Ectodermal cell (in vitro differentiated cells): Measurements from ENCODE around the gene RHEBL1.

Source experiments
- H3K27ac ChIP-seq: 2 replicates; pipeline ENCODE4 v1.7.0; 2013; ENCODE audit warnings: mild to moderate bottlenecking, low read depth, low read length; ENCODE audit not compliant: insufficient read depth, poor library complexity, severe bottlenecking
- H3K27me3 ChIP-seq: 2 replicates; pipeline ENCODE4 v1.7.0; 2013; ENCODE audit warnings: mild to moderate bottlenecking, low read length; ENCODE audit not compliant: insufficient read depth, control insufficient read depth, poor library complexity, severe bottlenecking
- H3K36me3 ChIP-seq: one replicate; pipeline ENCODE4 v1.7.0; 2013; ENCODE audit warnings: low read length; ENCODE audit not compliant: control insufficient read depth, insufficient read depth
- H3K4me1 ChIP-seq: one replicate; pipeline ENCODE4 v1.7.0; 2013; ENCODE audit warnings: low read length; ENCODE audit not compliant: control insufficient read depth, insufficient read depth
- H3K4me3 ChIP-seq: 2 replicates; pipeline ENCODE4 v1.7.0; 2013; ENCODE audit warnings: low read depth, low read length, control low read depth; ENCODE audit not compliant: insufficient read depth
- H3K9me3 ChIP-seq: 2 replicates; pipeline ENCODE4 v1.7.0; 2013; ENCODE audit warnings: mild to moderate bottlenecking, low read length, moderate library complexity; ENCODE audit not compliant: control insufficient read depth
- WGBS, 2 experiments: methylation state at CpG; one replicate each; pipeline ENCODE4 v1.1.7; 2013; ENCODE audit warnings: missing lambda C conversion rate in 2 of 2; 5-methylcytosine and 5-hydroxymethylcytosine counted together

RHEBL1 gene

GRCh38 chr12:49037111-49037946, 32.5 kb downstream of the RHEBL1 start:
- H3K27me3 ChIP-seq, result no peaks in the 10 kb centered on the region
- peaks cover 77% of the 10 kb centered on the region for H3K36me3 ChIP-seq

GRCh38 chr12:49036029-49036428, 33.8 kb downstream of the RHEBL1 start:
- H3K4me3 ChIP-seq, result no peak overlapping the region
- H3K27me3 ChIP-seq, result no peaks in the 10 kb centered on the region
- peaks cover 71% of the 10 kb centered on the region for H3K36me3 ChIP-seq
- H3K27ac ChIP-seq, result no peak overlapping the region
- no peaks in the 10 kb centered on the region for H3K4me1 ChIP-seq
- WGBS, 2 experiments, result 95 to 96% methylated on average over 4 of the region's 4 CpGs
- H3K9me3 ChIP-seq, result no peaks in the 10 kb centered on the region

More at GRCh38 chr12:49037111-49037946, 32.5 kb downstream of the RHEBL1 start:
- Histone ChIP-seq H3K4me3 (no peak overlapping the region), H3K27ac (no peak overlapping the region), H3K9me3 (no peaks in the 10 kb centered on the region), H3K4me1 (no peaks in the 10 kb centered on the region)
- 95 to 97% methylated on average over 9 of the region's 9 CpGs for WGBS, 2 experiments

DNA sequence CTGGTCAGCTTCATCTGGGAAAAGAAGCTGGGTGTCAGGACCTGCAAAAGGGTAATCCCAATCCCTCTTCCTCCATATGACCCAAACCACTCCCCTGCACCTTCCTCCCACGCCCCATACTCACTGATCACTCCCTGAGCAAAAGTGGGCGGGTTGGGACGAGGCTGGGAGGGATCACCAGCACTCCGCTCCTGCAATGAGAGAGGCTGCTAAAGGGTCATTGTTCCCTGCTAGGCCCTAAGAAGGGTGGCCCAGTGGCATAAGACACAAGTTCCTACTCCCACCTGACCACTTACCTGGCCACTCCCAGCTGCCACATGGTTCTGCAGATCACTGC, 35.5 kb downstream of the RHEBL1 start:
- H3K36me3 ChIP-seq, result peaks cover 69% of the 10 kb centered on the region
- H3K27me3 ChIP-seq, result no peaks in the 10 kb centered on the region
- H3K27ac ChIP-seq, result no peak overlapping the region
- no peaks in the 10 kb centered on the region for H3K9me3 ChIP-seq
- H3K4me3 ChIP-seq, result no peak overlapping the region
- 94 to 98% methylated on average over 4 of the region's 4 CpGs for WGBS, 2 experiments
- H3K4me1 ChIP-seq, result no peaks in the 10 kb centered on the region

DNA sequence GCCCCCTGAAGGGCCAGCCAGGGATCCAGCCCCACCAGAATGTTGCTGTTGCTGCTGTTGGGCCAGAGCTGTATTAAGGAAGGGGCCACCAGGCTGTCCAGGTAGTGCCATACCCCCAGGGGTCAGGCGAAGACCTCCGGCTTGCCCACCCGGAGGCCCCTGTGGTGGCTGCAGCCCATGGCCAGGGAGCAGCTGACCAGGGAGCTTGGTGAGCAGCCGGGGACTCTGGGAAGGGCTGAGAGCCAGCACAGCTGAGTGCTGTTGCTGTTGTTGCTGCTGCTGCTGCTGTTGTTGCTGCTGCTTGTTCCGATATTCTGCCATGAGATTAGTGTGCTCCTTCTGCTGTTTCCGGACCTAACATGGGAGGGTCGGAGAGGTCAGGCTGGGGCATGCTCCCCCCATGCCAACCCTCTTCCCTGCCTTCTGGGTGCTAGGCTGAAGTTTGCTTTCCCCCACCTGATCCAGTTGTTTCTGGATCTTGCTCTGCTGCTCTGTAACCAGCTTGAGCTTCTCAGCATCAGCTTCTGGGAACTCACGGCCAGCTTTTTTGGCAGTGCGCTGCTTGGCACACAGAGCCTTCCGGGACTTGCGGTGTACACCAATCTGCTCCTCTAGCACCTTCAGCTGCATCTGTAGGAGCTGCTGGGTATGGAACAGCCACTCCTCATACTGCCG, 36.0 kb downstream of the RHEBL1 start:
- Histone ChIP-seq H3K9me3 (no peaks in the 10 kb centered on the region), H3K4me3 (no peak overlapping the region), H3K4me1 (no peaks in the 10 kb centered on the region), H3K27me3 (no peaks in the 10 kb centered on the region), H3K27ac (no peak overlapping the region), H3K36me3 (peaks cover 68% of the 10 kb centered on the region)
- 95 to 96% methylated on average over 12 of the region's 12 CpGs for WGBS, 2 experiments

- Histone ChIP-seq H3K27me3 (no peaks in the 10 kb centered on the region), H3K36me3 (peaks cover 61% of the 10 kb centered on the region), H3K27ac (no peak overlapping the region), H3K4me1 (no peaks in the 10 kb centered on the region), H3K4me3 (no peak overlapping the region), H3K9me3 (no peaks in the 10 kb centered on the region)
- WGBS, 2 experiments, result 93 to 94% methylated on average over 3 of the region's 3 CpGs
Measured at GRCh38 chr12:49032679-49033447, 36.9 kb downstream of the RHEBL1 start.

DNA sequence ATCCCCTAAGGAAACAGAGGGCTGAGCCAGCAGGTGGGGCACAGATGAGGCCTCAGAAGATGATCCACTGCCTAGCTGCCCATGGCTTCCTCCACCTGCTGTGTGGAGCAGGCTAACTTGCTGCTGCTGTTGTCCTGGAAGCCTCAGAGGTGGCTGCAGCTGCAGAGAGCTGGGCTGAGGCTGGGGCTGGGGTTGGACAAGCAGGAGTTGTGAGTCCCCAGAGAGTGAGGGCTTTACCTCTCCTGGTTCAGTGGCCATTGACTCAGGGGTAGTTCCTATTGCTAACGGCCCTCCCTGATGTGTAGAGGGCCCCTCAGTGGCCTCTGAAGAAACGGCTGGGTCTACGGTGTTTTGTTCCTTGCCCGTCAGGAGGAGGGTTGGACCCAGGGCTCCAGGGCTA, 37.5 kb downstream of the RHEBL1 start:
- WGBS, 2 experiments, result 94 to 96% methylated on average over 4 of the region's 4 CpGs
- no peak overlapping the region for H3K27ac ChIP-seq
- H3K27me3 ChIP-seq, result no peaks in the 10 kb centered on the region
- peaks cover 57% of the 10 kb centered on the region for H3K36me3 ChIP-seq
- H3K9me3 ChIP-seq, result no peaks in the 10 kb centered on the region
- H3K4me3 ChIP-seq, result no peak overlapping the region
- no peaks in the 10 kb centered on the region for H3K4me1 ChIP-seq

- Histone ChIP-seq H3K27ac (no peak overlapping the region), H3K4me3 (no peak overlapping the region), H3K9me3 (no peaks in the 10 kb centered on the region), H3K4me1 (no peaks in the 10 kb centered on the region), H3K27me3 (no peaks in the 10 kb centered on the region), H3K36me3 (peaks cover 62% of the 10 kb centered on the region)
- 96 to 98% methylated on average over 8 of the region's 8 CpGs for WGBS, 2 experiments
Measured at GRCh38 chr12:49031573-49032161, 38.1 kb downstream of the RHEBL1 start.

- no peak overlapping the region for H3K4me3 ChIP-seq
- no peak overlapping the region for H3K27ac ChIP-seq
- peaks cover 69% of the 10 kb centered on the region for H3K36me3 ChIP-seq
- no peaks in the 10 kb centered on the region for H3K27me3 ChIP-seq
- no peaks in the 10 kb centered on the region for H3K9me3 ChIP-seq
- H3K4me1 ChIP-seq, result no peaks in the 10 kb centered on the region
- 95% methylated on average over 19 of the region's 19 CpGs for WGBS, 2 experiments
Measured at GRCh38 chr12:49030714-49031572, 38.8 kb downstream of the RHEBL1 start.

DNA sequence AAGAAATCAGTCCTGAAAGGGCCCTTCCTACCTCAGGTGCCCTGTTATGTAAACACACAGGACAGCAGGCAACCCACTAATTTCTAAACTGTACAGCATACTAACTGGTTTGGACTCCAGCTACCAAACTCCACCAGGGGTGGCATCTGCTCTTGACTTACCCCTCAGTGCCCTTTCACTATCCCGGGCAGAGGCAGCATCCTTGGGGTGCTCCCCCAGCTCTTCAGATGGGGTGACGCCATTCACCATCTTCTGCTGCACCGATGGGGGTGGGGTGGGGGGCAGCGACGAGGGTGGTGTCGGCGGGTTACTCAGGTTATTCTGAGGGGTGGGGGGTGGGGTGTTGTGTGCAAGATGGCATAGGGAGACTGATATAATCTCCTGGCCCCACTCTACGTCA, 39.7 kb downstream of the RHEBL1 start:
- peaks cover 75% of the 10 kb centered on the region for H3K36me3 ChIP-seq
- no peaks in the 10 kb centered on the region for H3K27me3 ChIP-seq
- no peaks in the 10 kb centered on the region for H3K4me1 ChIP-seq
- H3K4me3 ChIP-seq, result no peak overlapping the region
- H3K27ac ChIP-seq, result no peak overlapping the region
- H3K9me3 ChIP-seq, result no peaks in the 10 kb centered on the region
- WGBS, 2 experiments, result 96 to 100% methylated on average over 2 to 8 of the region's 8 CpGs
